RWPE1 (cell line): ENCODE measurements around the gene RGS13.

Source experiments
- CTCF ChIA-PET: fragments of 350-600 bp; sonication (Branson Sonifier 250); formaldehyde crosslinking; extraction: SDS; loops from one replicate; lab custom pipeline; 2021; lab: Yijun Ruan, JAX
- POLR2A ChIA-PET: fragments of 400-600 bp; formaldehyde crosslinking; extraction: SDS; loops from one replicate; lab custom pipeline; 2020; ENCODE audit warnings: antibody characterized with exemption; ENCODE audit not compliant: low non-redundant PET; lab: Yijun Ruan, JAX
- DNase-seq: peaks from one replicate; pipeline ENCODE4 v3.0.0; 2012; ENCODE audit warnings: low spot score
- H3K27ac ChIP-seq: fragments of 450-650 bp; 2 replicates; pipeline ENCODE4 v1.5.1; 2017
- CTCF ChIP-seq: fragments of 450-650 bp; conservative IDR thresholded peaks from 2 replicates; pipeline ENCODE4 v1.5.1; 2017; ENCODE audit warnings: low read depth, mild to moderate bottlenecking

The RGS13 gene

DNA sequence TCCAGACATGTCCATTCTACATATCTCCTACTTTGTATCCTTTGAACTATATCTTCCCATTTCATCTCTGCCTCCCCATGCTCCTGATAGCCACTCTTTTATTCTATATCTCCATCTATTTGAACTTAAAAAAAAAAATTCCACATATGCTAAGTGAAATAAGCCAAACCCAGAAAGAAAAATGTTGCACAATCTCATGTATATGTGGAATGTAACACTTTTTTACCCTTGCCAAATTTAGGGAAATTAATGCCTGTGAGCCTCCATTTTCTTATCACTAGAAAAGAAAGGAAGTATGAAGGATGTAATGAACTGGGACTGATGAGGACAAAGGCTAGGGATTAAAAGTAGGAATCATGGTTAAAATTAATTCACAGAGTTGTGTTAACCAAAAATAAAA is 53.5 kb downstream of the RGS13 start:
- ChIA-PET CTCF (no interaction called here), POLR2A (no interaction called here)
- no peak for DNase-seq
- H3K27ac ChIP-seq, result no peak overlapping the region
- TF ChIP-seq CTCF, result no peak

DNA sequence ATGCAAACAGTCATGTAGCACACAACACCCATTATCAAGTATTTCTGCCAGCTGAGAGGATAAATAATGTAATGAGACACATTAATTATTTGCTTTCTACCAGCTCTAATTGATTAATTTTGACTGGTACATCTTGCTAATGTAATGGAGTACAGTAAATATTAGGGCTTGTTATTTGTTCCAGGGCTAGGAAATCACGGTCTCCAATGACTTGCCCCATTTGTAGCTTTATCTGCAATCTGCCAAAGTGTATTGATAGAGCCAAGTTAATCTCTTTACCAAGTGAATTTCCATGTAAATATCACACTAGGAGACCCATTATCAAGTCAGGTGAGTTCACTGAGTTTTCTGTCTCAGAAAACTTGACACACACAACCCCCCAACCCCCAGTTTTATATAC is 55.1 kb downstream of the RGS13 start:
- no peak for DNase-seq
- no peak overlapping the region for H3K27ac ChIP-seq
- TF ChIP-seq CTCF, result no peak
- POLR2A ChIA-PET, result interaction anchor here (0.6 kb wide), 1 partner anchor 54 kb away, joined by 3 read pairs; no protein-coding TSS in a partner anchor
- CTCF ChIA-PET, result no interaction called here

DNA sequence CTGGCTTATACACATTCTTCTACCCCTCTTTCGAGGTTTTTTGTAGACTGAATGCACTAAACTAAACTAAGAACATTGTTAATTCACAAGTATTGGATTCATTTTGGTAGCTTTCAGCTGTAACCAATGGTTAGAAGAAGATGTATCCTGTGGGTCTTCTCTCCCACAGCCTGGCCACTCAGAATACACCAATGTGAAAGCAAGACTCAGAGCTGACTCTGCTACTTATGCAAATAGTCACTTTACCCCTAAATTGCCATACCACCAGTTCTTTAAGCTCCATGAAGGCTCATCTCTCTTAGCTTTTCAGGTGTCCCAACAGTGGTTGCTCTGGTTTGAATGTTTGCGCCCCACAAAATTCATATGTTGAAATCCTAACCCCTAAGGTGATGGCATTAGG is 60.1 kb downstream of the RGS13 start:
- TF ChIP-seq CTCF, result no peak
- no peak overlapping the region for H3K27ac ChIP-seq
- ChIA-PET POLR2A (no interaction called here), CTCF (no interaction called here)
- no peak for DNase-seq

GRCh38 chr1:192697771-192698170 is 61.8 kb downstream of the RGS13 start:
- ChIA-PET POLR2A (no interaction called here), CTCF (no interaction called here)
- H3K27ac ChIP-seq, result no peak overlapping the region

GRCh38 chr1:192698731-192699130 is 62.8 kb downstream of the RGS13 start:
- DNase-seq, result no peak
- ChIA-PET CTCF (interaction anchor here (1.1 kb wide), 1 partner anchor 23 kb away, joined by 3 read pairs; no protein-coding TSS in a partner anchor), POLR2A (interaction anchor here (0.5 kb wide), 1 partner anchor 16 kb away, joined by 3 read pairs; no protein-coding TSS in a partner anchor)
- no peak for TF ChIP-seq CTCF
- no peak overlapping the region for H3K27ac ChIP-seq

More at GRCh38 chr1:192697771-192698170, 61.8 kb downstream of the RGS13 start:
- DNase-seq, result no peak
- no peak for TF ChIP-seq CTCF

DNA sequence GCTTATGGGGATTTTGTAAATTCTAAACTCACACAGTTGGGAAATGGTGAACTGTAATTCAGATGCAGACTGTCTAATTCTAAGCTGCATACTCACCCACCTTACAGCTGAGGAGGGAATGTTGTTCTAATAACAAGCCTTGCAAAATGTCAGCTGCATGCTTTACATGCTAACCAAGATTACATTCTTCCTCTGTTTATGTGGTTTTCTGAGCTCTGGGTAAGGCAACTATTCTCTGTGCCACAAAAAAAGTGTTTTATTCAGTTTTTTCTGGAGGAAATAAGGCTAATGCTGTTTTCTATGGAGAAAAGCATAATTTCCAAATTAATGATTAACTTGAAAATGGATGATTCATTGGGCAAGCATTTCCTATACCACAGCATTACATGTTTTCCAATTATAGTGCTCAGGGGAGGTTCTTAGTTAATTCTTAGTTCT is 64.9 kb downstream of the RGS13 start:
- TF ChIP-seq CTCF, result no peak
- POLR2A ChIA-PET, result no interaction called here

More for the DNA sequence above, 64.9 kb downstream of the RGS13 start:
- H3K27ac ChIP-seq, result no peak overlapping the region
- peak; percentile 49 for DNase-seq
- CTCF ChIA-PET, result no interaction called here
